Measurements from ENCODE around the gene ZFHX3.

DNA sequence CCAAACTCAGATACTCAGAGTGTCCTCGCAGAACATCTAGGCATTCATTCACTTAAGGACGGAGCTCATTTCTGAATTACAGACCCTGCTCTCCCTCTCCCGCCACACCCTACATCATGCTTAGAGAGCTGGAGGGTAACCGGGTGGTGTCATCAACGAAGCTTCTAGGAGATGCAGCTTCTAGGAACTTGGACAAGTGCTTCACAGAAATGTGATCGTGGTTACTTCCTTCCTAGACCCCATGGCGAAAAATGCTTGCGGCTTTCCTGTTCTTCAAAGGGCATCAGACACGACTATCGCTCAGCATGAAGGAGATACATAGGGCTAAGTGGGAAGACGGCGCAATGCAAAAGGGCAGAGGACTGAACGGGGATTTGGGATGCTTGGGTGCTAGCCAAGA, 126.8 kb downstream of the ZFHX3 start:
- TF ChIP-seq, protein P1, sequence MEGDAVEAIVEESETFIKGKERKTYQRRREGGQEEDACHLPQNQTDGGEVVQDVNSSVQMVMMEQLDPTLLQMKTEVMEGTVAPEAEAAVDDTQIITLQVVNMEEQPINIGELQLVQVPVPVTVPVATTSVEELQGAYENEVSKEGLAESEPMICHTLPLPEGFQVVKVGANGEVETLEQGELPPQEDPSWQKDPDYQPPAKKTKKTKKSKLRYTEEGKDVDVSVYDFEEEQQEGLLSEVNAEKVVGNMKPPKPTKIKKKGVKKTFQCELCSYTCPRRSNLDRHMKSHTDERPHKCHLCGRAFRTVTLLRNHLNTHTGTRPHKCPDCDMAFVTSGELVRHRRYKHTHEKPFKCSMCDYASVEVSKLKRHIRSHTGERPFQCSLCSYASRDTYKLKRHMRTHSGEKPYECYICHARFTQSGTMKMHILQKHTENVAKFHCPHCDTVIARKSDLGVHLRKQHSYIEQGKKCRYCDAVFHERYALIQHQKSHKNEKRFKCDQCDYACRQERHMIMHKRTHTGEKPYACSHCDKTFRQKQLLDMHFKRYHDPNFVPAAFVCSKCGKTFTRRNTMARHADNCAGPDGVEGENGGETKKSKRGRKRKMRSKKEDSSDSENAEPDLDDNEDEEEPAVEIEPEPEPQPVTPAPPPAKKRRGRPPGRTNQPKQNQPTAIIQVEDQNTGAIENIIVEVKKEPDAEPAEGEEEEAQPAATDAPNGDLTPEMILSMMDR (IDR thresholded peaks at IDR 0.05) = no peak
- no peak for TF ChIP-seq POLR2A (IDR thresholded peaks at IDR 0.05)

Measured in tibial nerve (tissue), 3 donors.